GM12873 (cell line): ENCODE results near the gene FAM219A.

Experiments
- TF ChIP-seq, protein P1 (sequence below): IDR thresholded peaks from 2 replicates; pipeline ENCODE4 v1.5.1; 2012; ENCODE audit warnings: low read depth, mild to moderate bottlenecking, moderate library complexity, low read length, control low read depth; ENCODE audit not compliant: insufficient read depth; ENCODE audit errors: missing control alignments

The FAM219A gene

DNA sequence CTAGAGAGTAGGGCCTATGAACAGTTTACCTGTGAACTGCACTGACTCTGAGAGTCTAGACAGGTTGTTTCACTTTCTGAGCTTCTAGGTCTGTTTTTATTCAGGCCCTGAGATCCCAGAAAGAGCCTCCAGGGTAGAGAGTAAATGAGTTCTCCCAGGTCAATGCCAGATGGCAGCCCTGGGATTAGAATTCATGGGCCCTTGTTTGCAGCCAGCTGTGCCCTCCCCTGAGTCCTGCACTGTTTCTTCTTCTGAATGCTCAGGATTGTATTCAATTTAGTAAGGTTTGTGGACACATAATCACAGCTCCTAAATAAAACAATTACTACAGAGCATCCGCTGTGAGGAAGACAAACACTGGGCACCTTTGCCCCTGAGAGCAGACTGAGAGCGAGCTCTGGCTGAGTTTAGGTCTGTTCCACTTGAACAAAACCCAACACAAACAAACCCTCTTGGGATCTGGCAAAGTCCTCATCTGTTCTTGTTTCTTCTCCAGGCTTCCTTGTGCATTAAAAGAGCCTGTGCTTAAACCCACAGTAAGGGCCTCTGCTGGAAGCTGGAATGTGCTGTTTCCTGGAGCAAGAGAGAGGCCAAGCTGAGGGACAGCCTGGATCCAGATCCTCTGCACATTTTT is 29.9 kb downstream of the FAM219A start:
- TF ChIP-seq, protein P1, sequence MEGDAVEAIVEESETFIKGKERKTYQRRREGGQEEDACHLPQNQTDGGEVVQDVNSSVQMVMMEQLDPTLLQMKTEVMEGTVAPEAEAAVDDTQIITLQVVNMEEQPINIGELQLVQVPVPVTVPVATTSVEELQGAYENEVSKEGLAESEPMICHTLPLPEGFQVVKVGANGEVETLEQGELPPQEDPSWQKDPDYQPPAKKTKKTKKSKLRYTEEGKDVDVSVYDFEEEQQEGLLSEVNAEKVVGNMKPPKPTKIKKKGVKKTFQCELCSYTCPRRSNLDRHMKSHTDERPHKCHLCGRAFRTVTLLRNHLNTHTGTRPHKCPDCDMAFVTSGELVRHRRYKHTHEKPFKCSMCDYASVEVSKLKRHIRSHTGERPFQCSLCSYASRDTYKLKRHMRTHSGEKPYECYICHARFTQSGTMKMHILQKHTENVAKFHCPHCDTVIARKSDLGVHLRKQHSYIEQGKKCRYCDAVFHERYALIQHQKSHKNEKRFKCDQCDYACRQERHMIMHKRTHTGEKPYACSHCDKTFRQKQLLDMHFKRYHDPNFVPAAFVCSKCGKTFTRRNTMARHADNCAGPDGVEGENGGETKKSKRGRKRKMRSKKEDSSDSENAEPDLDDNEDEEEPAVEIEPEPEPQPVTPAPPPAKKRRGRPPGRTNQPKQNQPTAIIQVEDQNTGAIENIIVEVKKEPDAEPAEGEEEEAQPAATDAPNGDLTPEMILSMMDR = no peak

DNA sequence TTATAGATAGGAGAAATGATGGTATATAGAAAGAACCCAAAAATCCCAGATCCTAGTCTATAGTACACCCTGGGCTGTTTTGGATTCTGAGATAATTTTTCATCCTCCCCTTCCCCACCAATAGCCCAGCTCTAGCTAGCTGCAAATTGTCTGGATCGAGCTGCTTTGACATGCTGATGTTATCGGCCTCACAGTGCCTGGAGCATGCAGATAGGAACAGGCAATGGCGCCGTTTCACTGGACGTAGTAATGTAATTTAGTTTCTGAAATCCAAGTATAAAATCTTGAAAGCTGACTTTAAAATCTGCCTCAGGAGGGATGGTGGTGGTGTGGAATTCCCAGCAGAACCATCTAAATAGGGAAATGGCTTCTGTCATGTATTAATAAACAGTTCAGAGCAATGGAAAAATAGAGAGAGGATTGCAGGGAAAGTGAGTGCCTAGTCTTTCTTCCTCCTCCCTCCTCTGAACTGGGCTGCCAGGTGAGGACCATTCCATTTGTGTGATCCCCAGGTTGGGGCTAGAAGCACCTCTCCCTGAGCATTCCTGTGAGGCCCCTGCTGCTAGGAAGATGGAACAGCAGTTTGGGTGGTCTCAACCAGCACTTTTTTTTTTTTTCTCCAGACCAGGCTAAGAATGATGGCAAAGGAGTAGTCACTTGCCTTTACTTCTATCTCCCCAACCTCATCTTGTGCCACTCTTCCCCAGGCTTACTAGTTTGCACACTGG is 31.9 kb downstream of the FAM219A start:
- TF ChIP-seq, protein P1 = no peak

DNA sequence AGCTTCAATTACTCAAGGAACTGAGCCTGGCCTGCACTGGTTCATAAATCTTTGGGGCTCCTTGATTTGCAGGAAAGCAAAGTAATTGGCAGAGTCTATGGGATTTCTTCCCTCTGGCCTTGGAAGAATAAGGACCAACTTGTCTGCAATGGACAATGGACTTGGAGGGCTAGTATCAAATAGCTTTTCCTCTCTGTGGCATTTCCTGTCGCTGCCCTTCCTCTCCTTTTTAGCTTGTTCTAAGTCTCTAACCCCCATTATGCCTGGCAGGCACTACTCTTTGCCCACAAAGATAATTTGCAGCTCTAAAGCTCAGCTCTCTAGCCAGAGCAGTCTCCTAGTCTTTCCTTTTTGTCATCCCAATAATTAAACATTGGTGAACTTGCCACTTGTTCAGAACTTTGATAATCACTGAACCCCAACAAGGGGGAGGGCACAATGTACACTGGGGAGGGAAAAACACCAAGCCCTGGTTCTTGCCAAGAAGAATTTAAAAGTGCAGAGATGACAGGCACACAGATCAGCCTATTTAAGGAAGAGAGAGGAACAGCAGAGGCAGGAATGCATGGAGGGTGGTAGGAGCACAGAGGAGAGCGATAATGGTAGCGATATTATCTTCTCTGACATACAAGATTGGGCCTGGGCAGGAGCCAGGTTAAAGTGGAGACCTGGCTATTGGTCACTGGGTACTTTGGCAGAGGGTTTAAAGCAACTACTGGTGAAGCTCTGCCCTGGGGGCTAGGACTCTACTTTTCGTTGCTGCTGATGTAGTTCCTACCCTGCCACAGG is 38.5 kb downstream of the FAM219A start:
- TF ChIP-seq, protein P1 = no peak

DNA sequence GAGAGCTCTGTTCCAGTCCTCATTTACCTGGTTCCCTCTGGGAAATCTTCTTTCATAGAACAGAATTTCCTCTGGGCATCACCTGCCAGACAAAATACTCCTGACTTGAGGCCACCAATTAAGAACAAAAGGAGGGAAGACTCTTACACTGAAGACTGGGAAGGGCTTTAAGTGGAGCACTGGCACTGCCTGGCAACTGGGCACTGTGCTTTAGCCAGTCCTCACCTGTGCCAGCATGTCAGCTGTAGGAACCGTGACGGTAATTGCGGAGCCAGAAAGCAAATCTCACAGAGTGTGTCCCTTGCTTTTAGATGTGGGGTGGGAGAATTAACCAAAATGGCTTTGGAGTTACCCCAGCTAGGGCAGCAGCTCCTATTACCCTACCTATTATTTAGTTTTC is 40.6 kb downstream of the FAM219A start:
- TF ChIP-seq, protein P1 = no peak

DNA sequence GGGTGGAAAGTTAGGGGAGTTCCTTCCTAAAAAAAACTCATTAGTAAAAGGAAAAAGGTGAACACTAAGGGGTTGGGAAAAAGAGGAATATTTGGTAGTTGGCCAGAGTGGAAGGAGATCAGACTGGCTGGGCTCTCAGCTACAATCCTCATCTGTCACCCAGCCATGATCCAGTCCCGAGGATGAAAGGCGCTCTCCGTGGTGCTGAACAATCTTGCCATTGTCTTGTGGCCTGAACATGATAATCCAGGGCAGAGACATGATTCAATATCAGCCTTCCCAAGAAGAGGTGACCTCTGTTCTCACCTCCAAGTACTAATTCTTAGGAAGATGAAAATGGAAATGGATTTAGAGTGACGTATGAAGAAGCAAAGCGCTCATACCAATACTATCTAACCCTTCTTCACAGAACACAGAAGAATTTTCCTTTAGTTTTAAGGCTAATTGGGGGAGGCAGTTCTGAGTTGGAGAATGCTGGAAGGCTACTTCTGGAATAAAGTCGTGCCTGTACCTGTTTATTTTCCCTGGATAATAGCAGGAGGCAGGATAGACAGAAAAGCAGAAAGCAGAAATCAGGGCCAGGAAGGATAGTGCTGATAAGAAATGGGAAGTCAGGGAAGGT is 45.0 kb downstream of the FAM219A start:
- TF ChIP-seq, protein P1 = no peak

DNA sequence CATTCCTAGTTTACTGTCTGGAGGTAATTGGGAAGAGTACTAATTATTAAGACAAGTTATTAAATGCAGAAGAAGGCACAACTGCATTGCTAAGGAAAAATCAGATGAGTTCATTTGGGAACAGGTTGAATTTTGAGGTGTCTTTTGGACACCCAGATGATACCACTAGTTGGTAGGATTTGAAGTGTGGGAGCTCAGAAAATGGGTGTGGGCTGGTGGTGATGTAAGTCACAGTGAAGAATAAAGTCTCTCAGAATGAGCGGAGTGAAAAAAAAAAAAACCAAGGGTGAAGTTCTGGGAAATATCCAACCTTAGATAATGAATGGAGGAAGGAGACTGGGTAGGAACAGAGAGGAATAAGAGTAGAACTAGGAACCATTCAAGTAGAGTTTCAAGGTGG is 46.0 kb downstream of the FAM219A start:
- TF ChIP-seq, protein P1 = no peak

DNA sequence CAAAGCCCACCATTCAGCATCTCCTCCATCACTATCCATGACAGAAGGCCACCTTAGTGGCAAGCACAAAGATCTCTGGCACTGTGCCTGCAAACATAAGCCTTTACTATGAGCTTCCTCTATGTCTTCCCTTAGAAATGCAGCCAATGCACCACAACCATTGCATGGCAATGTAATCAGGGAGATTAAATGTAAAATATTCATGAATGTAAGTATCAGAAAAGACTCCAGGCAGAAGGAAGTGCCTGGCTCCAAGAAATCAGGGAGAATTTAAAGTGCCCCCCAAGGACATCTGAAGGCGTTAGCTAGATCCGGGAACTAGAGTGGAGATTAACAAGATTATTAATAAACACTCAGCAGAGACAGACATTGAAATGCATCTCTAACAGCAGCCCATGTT is 49.2 kb downstream of the FAM219A start:
- TF ChIP-seq, protein P1 = no peak
